Activated CD8-positive, alpha-beta memory T cell treated with anti-CD3 and anti-CD28 coated beads, Interleukin-2, amount 50 U/mL, for 4 hours (primary cell): ENCODE results near the gene CEACAM19.
A peak's percentile ranks its signal among the peaks of the same experiment; 100 is the strongest.
"Not testable (repeated sequence)": the region's sequence is repeated elsewhere in the genome, so short reads cannot be mapped to it uniquely, and the experiment has no call there.

Experiments
- DNase-seq: peaks from one replicate; pipeline ENCODE4 v3.0.0-alpha.2; 2020

CEACAM19 gene

GRCh38 chr19:44646049-44646416 lies 25.2 kb upstream of the CEACAM19 start:
- DNase-seq, result no peak

GRCh38 chr19:44647144-44647543 lies 24.1 kb upstream of the CEACAM19 start:
- DNase-seq, result no peak

GRCh38 chr19:44648631-44649251 lies 22.5 kb upstream of the CEACAM19 start:
- no peak for DNase-seq

GRCh38 chr19:44649578-44650145 lies 21.6 kb upstream of the CEACAM19 start:
- no peak for DNase-seq

GRCh38 chr19:44653343-44653742 lies 17.9 kb upstream of the CEACAM19 start:
- DNase-seq, result no peak

- peak; percentile 62 for DNase-seq
Observed at GRCh38 chr19:44653977-44654774, 17.1 kb upstream of the CEACAM19 start.

GRCh38 chr19:44657211-44657921 lies 13.9 kb upstream of the CEACAM19 start:
- peak; percentile 71 for DNase-seq

- DNase-seq, result no peak
Observed at GRCh38 chr19:44658069-44658733, 13.1 kb upstream of the CEACAM19 start.

- DNase-seq, result no peak
Observed at GRCh38 chr19:44660081-44660480, 11.2 kb upstream of the CEACAM19 start.

- DNase-seq, result no peak
Observed at GRCh38 chr19:44661205-44661604, 10.1 kb upstream of the CEACAM19 start.

GRCh38 chr19:44661904-44662303 lies 9.4 kb upstream of the CEACAM19 start:
- no peak for DNase-seq

- DNase-seq, result no peak
Observed at GRCh38 chr19:44662691-44663385, 8.4 kb upstream of the CEACAM19 start.

GRCh38 chr19:44663996-44664395 lies 7.3 kb upstream of the CEACAM19 start:
- no peak for DNase-seq

- no peak for DNase-seq
Observed at GRCh38 chr19:44664976-44665375, 6.3 kb upstream of the CEACAM19 start.

GRCh38 chr19:44666852-44667556 lies 4.3 kb upstream of the CEACAM19 start:
- DNase-seq, result no peak

GRCh38 chr19:44668985-44669764 lies 2.1 kb upstream of the CEACAM19 start:
- DNase-seq, result no peak

- DNase-seq, result not testable (repeated sequence)
Observed at GRCh38 chr19:44670027-44670426, 1.3 kb upstream of the CEACAM19 start.

GRCh38 chr19:44672226-44672625 lies 944 bp downstream of the CEACAM19 start:
- DNase-seq, result no peak

- DNase-seq, result no peak
Observed at GRCh38 chr19:44673510-44673909, 2.2 kb downstream of the CEACAM19 start.

GRCh38 chr19:44675521-44675920 lies 4.2 kb downstream of the CEACAM19 start:
- no peak for DNase-seq
